KG1 (cell line): Measurements from ENCODE around the gene SELENOS.

ENCODE experiments used
- DNase-seq: peaks from one replicate; lab custom pipeline; 2025; lab: John Stamatoyannopoulos, UW

SELENOS gene

DNA sequence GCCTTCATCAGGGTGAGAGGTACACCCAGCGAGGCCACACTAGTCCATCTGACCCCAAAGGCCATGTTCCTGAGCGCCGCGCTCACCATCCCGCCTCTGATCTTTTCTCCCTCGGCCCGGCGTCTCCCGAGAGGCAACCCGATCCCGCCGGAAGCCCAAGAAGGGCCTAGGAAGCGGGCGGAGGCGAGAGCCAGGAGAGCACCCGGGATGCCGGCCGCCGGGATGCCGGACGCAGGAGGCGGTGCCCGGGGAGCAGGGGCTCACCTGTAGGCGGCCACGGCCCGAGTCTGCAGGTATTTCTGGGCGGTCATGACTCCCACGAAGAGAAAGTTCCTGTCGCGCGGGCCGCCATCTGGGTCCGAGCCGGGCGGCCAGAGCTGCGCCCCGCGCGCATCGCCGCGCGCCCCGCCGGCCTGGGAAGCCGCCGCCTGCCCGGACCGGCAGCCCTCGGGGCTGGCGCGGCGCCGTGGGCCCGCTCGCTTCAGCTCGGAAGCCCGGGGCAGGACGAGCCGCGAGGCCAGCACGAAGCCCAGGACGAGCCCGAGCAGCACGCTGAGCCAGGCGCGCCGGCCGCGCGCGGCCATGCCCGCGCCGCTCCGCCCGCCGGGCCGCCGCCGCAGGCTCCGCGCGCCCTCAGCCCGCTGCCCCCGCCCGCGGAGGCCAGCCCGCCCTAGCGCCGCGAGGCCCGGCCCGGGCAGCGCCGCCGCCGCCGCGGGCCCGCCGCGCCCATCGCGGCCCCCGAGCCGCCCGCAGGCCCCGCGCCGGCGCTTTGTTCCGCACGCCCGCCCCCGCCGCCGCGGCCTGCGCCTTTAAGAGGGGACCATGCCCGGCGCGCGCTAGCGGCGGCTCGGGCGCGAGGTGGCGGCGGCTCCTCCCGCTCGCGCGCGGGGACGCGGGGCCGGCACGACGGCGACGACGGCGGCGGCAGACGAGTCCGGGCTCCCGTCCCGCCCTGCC, 26.1 kb downstream of the SELENOS start:
- DNase-seq = no peak

DNA sequence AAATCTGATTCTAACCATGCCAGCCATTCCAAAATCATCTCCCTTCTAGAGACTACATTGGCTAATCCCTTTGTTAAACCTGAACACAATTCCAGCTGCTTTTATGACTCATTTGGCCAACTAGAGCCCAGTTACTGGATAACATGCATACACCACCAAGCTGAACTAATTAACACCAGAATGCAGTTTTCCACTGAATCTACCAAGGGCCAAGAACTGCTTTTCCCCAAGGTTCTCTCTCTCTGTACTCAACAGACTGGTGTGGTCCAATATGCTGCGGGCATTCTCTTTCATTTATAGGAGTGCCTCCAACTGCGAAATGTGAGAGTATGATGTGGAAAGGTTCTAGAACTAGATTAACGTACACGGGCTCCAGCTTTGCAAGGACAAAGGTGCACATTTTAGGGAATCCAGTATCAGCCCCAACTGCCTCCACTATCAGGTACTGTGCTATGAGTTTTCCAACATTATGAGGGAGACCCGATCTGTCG, 26.9 kb downstream of the SELENOS start:
- DNase-seq = no peak

DNA sequence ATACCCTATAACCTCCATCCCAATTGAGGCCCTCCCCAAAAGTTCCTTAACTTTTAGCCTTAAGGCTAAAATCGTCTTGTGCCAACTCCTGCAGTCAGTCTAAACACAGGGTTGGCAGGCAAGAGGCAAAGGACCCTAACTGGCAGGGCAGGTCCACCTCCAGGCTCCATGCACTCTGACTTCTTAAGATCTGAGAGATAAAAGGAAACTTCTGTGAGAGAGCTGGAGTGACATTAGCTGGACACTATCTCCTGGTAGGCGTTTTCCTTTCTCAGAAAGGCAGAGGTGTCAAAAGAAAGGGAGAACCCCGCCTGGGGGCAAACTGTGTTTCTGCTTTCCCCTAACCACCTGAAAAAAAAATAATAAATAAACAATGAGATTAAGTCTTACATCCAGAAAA, 29.0 kb downstream of the SELENOS start:
- DNase-seq = no peak

DNA sequence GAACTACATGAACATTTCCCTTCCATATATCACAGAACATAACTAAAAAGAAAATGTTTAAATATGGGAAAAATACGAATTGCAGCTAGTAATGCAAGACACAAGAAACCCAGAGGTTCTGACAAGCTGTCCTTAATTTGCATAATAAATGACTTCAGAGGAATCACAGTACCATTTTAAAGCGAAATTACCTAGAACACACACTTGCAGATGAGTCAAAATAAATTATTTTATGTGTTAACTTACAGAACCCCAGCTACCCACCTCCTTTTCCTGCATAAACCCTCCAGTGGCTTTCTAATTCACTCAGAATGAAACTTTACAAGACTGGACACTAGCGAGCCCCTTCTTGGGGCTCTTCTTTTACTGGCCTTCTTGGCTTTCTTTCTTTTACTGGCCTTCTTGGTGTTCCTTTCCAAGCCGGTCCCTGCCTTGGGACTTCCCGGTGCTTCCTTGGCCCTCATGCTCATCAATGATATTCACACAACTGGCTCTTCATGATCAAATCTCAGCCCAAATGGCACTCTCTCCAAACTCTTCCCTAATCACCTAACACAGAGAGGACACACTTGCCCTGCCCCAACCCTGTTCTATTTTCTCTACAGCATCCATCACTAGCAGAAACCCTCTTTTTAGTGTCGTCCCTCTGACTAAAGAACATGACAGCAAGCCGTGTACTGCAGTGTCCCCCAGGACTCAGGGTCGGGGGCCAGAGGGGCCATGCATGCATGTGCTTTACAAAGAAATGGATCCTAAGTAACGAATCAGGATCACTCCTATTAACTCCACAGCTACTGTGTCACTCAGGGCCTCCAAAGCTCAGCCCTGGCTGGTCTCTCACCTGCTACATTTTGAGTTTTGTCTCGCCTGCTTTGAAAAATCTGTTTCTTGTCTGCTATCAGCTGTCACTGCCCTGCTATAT, 30.2 kb downstream of the SELENOS start:
- DNase-seq = no peak

DNA sequence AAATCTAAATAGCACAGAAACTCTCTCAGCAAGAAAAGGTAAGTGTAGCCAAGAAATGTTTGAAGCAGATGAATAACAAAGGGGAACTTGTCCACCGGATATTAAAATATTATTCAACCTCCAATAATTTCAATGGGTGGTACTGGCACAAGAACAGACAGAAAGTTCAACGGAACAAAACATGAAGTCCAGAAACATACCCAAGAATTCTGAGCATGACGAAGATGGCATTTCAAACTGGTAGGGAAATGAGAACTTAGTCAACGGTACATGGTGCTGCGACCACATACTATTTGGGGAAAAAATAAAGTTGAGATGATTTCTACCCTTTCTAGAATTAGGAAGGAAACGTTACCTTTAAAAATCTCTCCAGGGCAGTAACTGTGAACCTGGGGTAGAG, 30.9 kb downstream of the SELENOS start:
- DNase-seq = no peak

DNA sequence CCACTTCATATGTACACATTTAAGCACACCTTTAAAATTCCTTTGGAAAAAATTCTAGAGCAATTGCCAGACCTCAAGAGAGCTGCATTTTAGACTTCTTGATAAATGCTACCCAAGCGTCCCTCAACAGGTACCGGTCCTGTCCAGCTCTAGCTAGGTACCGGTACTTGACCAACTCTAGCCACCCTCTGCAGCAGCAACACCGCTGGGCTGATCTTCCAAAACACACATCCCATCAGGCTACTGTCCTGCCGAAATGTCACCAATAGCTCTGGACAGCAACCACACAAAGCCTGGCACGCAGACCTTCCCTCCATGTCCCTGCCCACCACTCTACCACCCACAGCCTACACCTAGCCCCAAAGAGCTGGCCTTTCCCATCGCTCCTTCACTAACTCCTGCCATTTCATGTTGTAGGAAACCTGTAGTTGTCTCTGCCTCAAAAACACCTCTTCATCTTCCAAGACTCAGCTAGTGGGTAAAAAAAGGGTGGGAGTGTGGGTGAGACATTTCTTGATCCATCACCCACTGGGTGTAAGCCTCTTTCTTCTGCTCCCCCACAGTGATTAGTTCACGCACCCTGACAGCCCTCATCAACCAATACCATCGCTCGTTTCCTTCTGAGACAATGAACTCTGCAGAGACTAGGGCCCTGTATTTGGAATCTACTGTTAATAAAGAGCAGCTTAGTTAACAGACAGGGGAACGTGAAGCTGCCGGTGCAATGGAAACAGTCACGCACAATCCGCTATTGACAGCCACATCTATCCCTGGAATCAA, 32.2 kb downstream of the SELENOS start:
- no peak for DNase-seq

DNA sequence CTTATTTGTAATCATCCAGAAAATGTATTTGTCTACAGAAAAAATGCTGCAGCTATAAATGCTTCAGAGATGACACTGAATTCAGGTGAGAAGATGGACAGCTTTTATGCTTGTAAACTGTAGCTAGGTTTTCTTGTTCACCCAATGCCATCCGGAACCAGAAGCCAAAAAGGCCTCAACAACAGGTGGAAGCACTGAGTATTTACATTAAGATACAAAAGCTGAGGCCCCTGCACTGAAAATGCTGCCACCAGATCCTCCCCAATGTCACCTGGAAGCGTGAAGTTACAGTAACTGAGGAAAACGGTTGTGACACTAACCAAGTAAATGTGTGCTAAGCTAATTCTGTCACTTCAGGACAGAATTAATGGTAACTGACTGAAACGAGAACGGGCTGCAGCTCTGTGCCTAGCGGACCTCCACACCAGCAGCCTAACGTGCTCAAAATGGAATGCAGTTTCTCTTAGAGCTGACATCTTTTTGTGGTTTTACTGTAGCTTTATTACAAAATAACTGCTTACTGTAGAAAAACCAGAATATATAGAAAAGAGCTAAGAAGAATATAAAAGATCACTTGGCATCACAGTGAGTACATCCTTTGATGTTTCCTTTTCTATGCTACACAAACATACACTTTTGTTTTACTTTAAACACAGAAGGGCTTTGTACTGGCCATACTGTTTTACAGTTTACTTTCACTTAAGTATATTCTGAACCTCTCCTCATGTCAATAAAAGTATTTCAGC, 33.1 kb downstream of the SELENOS start:
- DNase-seq = no peak

DNA sequence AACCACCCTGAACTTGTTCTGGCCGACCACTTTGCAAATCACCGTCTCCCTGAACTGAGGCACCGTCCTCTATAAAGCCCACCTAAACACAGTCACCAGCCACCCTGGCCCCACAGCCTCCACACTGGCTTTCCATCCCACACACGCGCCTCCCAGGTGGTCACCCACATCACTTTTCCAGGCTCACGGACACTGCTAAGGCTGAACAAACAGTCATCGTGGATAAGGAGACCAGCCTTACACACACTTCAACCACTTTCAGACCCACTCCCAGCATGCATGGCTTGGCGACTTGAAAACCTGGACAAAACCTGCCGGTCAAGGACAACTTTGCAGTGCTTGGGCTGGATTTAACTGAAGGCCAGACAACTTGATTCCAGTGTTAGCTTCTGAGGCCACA, 33.9 kb downstream of the SELENOS start:
- no peak for DNase-seq

DNA sequence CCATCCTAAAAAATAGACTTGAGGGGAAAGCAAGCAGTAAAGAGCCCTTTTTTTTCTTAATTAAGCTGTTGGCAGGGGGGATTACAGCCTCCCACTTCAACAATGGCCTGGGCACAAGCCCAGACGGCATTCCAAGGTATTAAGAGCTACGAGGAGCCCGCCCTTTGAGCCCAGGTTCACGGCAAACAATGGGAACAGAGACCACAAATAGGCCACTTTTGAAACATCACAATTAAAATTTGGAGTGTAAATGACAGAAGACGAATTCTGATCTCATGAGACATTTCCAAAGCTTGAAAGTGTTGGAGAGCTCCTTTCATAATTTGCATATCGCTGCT, 34.3 kb downstream of the SELENOS start:
- DNase-seq = no peak

DNA sequence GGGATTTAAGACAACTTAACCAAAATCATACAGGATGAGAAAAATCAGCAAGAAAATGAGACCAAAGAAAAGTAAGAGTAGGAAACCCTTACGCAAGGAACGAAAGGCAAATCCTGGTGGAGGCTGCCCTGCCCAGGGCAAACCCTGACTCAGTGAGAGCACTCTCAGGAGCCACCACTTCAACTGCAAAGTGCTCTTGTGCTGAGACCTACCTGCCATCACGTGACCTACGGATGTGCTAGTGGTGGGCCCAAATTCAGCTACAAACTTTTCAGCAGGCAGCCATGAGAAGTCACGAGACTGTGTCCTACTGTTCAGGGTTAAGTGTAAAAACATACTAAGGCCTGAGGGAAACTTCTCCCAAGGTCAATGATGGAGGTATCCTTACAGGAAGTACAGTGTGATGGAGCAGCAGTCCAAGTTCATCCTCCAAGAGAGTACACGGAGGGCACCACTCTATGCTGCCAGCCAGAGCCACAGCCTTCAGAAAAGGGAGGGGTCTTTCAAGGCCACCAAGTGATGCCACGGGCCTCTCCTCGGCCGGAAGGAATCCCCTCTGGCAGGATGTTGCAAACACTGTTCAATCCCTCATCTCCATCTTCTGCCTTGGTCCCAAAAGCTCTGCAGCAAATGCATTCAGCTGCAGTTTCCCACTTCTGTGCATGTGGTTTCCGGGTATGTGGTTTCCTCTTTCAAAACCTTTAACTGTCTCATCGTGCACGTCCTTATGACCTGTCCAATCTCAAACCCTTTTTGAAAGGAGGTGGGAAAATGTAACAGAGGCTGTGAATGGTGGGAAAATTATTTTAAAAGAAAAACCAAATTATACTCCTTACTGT, 34.9 kb downstream of the SELENOS start:
- DNase-seq = peak; percentile 66

DNA sequence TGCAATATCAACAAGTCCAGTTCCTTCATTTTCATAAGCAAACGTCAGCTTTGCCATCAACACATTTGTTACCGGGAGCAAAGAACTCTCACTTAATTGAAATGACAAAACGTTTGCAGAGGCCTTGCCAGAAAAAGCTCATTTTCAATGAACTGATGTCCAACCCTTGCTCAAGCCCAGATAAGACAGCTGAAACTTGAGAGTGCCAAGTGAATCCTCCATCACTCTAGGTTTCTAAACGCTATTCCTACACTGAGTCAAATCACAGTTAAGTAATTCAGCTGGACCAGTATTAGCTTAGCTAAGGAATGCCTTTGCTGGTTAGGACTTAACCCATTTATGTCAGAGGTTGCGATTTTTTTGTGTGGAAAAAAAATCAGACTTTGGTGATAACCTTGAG, 36.9 kb downstream of the SELENOS start:
- no peak for DNase-seq

DNA sequence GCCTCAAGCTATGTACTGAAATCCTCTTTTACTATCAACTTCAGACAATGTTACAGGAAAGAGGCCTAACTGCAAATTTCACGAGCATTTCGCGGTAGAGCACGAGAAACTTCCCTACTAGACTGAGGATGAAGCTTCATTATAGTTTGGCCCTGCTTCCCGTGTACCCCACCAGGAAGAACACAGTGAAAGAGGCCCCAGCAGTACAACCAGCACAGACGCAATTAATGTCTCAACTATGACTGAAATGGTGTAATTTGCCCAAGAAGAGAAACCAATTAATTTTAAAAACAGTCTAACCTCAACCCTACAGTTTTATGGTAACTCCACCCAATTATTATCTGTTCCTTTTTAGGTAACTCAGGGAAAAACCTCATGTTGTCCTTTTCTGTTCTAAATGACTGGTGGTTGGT, 37.6 kb downstream of the SELENOS start:
- no peak for DNase-seq

DNA sequence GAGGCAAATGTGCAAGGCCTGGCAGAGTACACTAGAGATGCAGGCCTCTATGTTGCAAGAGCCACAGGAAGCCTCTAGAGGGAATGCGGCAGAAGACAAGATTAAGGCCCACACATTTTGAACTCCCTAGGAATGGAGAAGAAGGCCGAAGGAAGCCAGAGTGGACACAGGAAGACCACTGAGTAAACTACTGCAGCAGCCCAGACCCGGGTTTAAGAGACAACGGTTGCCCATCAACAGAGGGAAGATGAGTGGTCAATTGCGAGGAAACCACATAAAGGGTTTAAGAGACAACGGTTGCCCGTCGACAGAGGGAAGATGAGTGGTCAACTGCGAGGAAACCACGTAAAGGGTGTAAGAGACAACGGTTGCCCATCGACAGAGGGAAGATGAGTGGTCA, 40.0 kb downstream of the SELENOS start:
- no peak for DNase-seq

DNA sequence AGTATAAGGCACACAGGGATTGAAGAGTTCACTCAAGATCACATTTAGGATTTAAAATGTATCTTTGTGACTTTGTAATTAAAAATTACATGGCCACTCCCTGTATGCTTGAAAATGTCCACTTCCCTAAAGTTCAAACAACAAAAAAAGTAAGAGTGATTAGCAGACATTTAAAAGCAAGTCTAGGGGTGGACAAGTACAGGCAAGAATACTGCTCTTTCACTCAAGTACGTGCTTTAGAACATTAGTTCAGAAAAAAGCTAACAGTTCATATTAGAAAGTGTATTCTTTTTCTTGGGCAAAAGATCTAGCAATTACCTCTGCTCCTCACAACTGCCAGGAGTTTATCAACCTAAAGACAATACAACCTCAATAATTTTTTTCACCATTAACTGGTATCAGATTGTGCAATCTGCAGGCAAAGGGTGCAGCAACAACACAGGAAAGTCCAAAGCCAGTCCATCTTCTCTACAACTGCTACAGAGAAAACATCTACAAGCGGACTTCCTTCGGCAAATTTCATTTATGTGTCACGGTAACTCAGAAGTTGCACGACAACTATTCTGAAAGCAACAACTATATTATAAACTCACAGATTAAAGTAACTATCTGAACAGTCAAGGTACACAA, 43.5 kb downstream of the SELENOS start:
- DNase-seq = no peak

DNA sequence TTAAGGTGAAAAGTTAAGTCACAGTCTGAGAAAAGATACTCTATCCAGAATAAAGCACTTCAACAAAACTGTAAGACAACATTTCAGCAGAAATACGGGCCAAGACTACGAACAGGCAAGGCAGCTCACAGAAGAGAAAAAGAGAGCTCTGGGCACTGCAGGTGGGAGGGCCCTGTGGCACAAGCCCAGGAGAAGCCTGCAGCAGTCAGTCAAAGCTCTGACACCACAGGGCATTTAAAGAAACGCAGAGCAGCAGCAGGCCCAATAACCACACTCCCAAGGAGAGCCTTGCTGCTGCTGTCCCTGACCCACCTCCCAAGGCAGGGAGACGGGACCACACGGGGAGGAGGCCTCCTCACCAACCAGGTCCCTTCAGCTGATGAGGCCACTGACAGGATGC, 44.6 kb downstream of the SELENOS start:
- DNase-seq = no peak

DNA sequence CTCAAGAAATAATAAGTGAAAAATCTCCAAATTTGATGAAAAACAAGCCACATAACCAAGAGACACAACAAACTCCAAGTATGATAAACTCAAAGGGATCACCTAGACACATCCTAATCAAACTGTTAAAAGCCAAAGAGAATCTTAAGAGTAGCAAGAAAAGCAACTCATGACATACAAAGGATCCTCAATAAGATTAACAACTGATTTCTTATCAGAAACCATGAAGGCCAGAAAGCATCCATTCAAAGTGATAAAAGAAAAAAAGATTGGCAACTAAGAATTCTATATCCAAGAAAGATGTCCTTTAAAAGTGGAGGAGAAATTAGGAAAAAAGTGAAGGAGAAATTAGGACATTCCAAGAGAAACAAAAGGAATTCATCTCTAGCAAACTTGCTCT, 49.0 kb downstream of the SELENOS start:
- DNase-seq = no peak

DNA sequence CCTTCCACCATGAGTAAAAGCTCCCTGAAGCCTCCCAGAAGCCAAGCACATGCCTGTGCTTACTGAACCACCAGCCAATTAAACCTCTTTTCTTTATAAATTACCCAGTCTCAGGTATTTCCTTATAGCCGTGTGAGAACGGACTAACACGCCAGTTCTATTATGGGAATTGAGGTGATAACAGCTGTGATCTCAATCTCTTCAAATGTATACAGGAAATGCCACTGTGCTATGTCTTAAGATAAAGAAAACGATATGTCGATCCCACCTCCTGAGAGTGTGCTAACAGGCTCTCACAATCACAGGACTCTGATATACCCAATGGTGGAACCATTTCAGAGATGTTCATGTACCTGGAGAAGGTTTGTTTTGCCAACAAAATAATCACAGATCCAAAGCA, 51.6 kb downstream of the SELENOS start:
- DNase-seq = no peak
